Measurements from ENCODE around the gene SLX4IP.

Gene SLX4IP

GRCh38 chr20:10670501-10671220 is 235.6 kb downstream of the SLX4IP start:
- no peak for DNase-seq

- DNase-seq = peak; percentile 60
Observed at GRCh38 chr20:10671221-10671918, 236.3 kb downstream of the SLX4IP start.

GRCh38 chr20:10671919-10672623 is 237.0 kb downstream of the SLX4IP start:
- peak; percentile 60 for DNase-seq

GRCh38 chr20:10672624-10673127 is 237.6 kb downstream of the SLX4IP start:
- DNase-seq = peak; percentile 16

GRCh38 chr20:10673176-10673841 is 238.2 kb downstream of the SLX4IP start:
- no peak for DNase-seq

- DNase-seq = peak; percentile 93
Observed at GRCh38 chr20:10673842-10674683, 239.0 kb downstream of the SLX4IP start, which contains the start of gene JAG1. Gene JAG1, minus strand, starts transcription at chr20:10673999. Its CDS starts 469 bp downstream, at chr20:10673530.

- peak; percentile 54 for DNase-seq
Observed at GRCh38 chr20:10674684-10675449, 239.8 kb downstream of the SLX4IP start.

GRCh38 chr20:10675450-10675848 is 240.3 kb downstream of the SLX4IP start:
- no peak for DNase-seq

GRCh38 chr20:10676518-10676917 is 241.4 kb downstream of the SLX4IP start:
- DNase-seq = no peak
